Measurements from ENCODE around the gene SEMA5A. TPM values are rescaled to one million over a fixed set of nuclear protein-coding genes. Genes with fewer than 3 reads are reported as not detected.

The SEMA5A gene
- total RNA-seq, 1 donor = 42.3 TPM

DNA sequence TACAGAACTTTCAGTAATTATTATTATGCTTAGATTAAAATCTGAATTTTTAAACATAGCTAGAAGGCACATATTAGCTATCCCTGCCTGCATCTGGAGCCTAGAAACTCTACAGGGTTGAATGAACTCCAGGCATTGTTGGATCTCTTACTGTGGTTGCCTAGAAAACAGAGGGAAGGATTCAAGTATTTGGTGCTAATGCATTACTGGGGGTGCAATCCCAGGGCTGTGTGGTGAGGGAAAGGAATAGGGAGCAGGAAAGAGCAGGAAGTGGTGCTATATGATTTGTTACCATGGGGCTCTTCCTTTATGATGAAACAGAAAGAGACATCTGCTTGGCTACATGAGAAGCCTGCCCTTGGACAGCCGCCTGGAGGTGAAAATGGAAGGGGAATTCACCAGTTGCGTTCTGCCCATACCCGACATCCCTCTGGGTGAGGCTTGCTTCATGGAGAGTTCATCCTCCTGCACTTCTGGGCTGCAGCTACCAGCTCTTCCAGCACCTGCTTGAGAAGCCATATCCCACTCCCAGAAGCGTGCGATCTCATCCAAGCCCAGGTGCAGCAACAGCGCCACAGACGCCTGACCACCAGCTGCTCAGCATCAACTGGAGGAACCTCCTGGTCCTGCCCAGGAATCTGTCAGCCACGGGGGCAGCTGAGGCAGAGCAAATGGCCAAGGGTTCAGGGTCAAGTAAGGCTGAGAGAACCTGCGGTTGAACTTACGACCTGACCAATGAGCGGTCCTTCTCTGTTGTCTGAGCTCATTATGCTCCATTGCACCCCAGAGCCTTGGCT lies 362.8 kb downstream of the SEMA5A start:
- H3K4me2 ChIP-seq (ENCODE audit: insufficient read depth, low read length) = no peak overlapping the region
- H2AFZ ChIP-seq (ENCODE audit: low read length) = no peak overlapping the region
- H3K27ac ChIP-seq (ENCODE audit: low read depth, low read length) = no peak overlapping the region
- no peak for TF ChIP-seq CTCF (IDR thresholded peaks at IDR 0.05; ENCODE audit: extremely low read depth, low read depth, low read length)
- no peaks in the 10 kb centered on the region for H4K20me1 ChIP-seq (ENCODE audit: insufficient read depth, low read length)
- H3K27me3 ChIP-seq (ENCODE audit: insufficient read depth, low read length) = no peaks in the 10 kb centered on the region
- H3K9me3 ChIP-seq (ENCODE audit: low read depth, low read length) = no peaks in the 10 kb centered on the region
- DNase-seq (ENCODE audit: insufficient read length, low spot score, missing footprints) = no peak
- H3K36me3 ChIP-seq (ENCODE audit: insufficient read depth, low read length) = no peaks in the 10 kb centered on the region
- H3K4me1 ChIP-seq (ENCODE audit: insufficient read depth, low read length) = peaks cover 3% of the 10 kb centered on the region
- H3K79me2 ChIP-seq (ENCODE audit: insufficient read depth, low read length) = no peaks in the 10 kb centered on the region
- no peak overlapping the region for H3K4me3 ChIP-seq (ENCODE audit: insufficient read depth, low read length)

DNA sequence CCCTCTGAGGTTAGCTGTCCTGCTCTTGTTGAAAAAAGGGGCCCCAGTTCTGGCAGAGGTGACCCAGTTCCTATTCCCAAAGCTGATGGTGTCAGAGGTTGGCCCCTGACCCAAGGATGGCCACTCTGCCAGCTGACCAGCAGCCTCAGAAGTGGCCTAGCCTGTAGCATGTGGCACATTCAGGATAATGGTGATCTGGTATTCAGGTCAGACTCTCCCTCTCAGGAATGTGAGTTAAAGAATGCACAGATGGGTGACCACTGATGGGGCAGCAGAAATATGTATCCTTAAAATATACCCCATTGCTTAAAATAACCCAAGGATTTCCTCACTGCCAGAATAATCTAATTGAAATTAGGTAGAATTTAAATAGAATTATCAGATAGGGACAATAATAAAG lies 369.2 kb downstream of the SEMA5A start:
- Histone ChIP-seq H3K4me3 (ENCODE audit: insufficient read depth, low read length) (no peak overlapping the region), H3K9me3 (ENCODE audit: low read depth, low read length) (no peaks in the 10 kb centered on the region), H3K36me3 (ENCODE audit: insufficient read depth, low read length) (peaks cover 5% of the 10 kb centered on the region), H3K4me2 (ENCODE audit: insufficient read depth, low read length) (no peak overlapping the region), H3K27me3 (ENCODE audit: insufficient read depth, low read length) (no peaks in the 10 kb centered on the region), H3K27ac (ENCODE audit: low read depth, low read length) (no peak overlapping the region), H2AFZ (ENCODE audit: low read length) (no peak overlapping the region), H4K20me1 (ENCODE audit: insufficient read depth, low read length) (no peaks in the 10 kb centered on the region), H3K79me2 (ENCODE audit: insufficient read depth, low read length) (no peaks in the 10 kb centered on the region), H3K4me1 (ENCODE audit: insufficient read depth, low read length) (peaks cover 23% of the 10 kb centered on the region)
- no peak for TF ChIP-seq CTCF (IDR thresholded peaks at IDR 0.05; ENCODE audit: extremely low read depth, low read depth, low read length)
- DNase-seq (ENCODE audit: insufficient read length, low spot score, missing footprints) = no peak

DNA sequence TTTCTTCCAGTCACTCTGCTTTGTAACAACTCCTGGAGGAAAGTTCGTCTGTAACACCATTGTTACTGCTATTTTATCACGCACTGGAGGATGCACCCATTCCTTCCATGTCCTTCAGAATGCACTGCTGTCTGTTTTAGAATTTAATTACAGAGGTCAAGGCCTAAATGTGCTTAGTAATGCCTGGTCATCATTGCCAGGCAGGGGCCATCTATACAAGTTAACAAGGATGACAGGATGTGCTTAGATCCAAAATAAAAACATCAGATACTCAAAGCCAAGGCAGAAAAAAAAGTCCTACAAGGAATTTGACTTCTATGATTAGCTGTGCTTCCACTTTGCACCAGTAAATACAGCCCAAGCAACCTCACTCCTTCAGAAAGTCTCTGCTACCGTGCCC lies 371.4 kb downstream of the SEMA5A start:
- Histone ChIP-seq H3K36me3 (ENCODE audit: insufficient read depth, low read length) (peaks cover 5% of the 10 kb centered on the region), H2AFZ (ENCODE audit: low read length) (no peak overlapping the region), H3K4me1 (ENCODE audit: insufficient read depth, low read length) (peaks cover 27% of the 10 kb centered on the region), H3K4me3 (ENCODE audit: insufficient read depth, low read length) (no peak overlapping the region), H3K9me3 (ENCODE audit: low read depth, low read length) (no peaks in the 10 kb centered on the region), H3K27me3 (ENCODE audit: insufficient read depth, low read length) (no peaks in the 10 kb centered on the region), H3K4me2 (ENCODE audit: insufficient read depth, low read length) (peak overlapping the region; percentile 53), H3K27ac (ENCODE audit: low read depth, low read length) (peak overlapping the region; percentile 75), H4K20me1 (ENCODE audit: insufficient read depth, low read length) (no peaks in the 10 kb centered on the region), H3K79me2 (ENCODE audit: insufficient read depth, low read length) (no peaks in the 10 kb centered on the region)
- DNase-seq (ENCODE audit: insufficient read length, low spot score, missing footprints) = no peak
- TF ChIP-seq CTCF (IDR thresholded peaks at IDR 0.05; ENCODE audit: extremely low read depth, low read depth, low read length) = no peak

- Histone ChIP-seq H3K36me3 (ENCODE audit: insufficient read depth, low read length) (peaks cover 5% of the 10 kb centered on the region), H2AFZ (ENCODE audit: low read length) (no peak overlapping the region), H3K27me3 (ENCODE audit: insufficient read depth, low read length) (no peaks in the 10 kb centered on the region), H3K4me1 (ENCODE audit: insufficient read depth, low read length) (peaks cover 27% of the 10 kb centered on the region), H3K27ac (ENCODE audit: low read depth, low read length) (peak overlapping the region; percentile 75), H3K4me2 (ENCODE audit: insufficient read depth, low read length) (peak overlapping the region; percentile 53), H4K20me1 (ENCODE audit: insufficient read depth, low read length) (no peaks in the 10 kb centered on the region), H3K79me2 (ENCODE audit: insufficient read depth, low read length) (no peaks in the 10 kb centered on the region), H3K4me3 (ENCODE audit: insufficient read depth, low read length) (no peak overlapping the region), H3K9me3 (ENCODE audit: low read depth, low read length) (no peaks in the 10 kb centered on the region)
- no peak for TF ChIP-seq CTCF (IDR thresholded peaks at IDR 0.05; ENCODE audit: extremely low read depth, low read depth, low read length)
- DNase-seq (ENCODE audit: insufficient read length, low spot score, missing footprints) = peak; percentile 77
Measured at GRCh38 chr5:9173281-9174048, 372.4 kb downstream of the SEMA5A start.

Data from osteoblast (primary cell).